Measurements from ENCODE around the gene LAMA3.

Gene LAMA3

DNA sequence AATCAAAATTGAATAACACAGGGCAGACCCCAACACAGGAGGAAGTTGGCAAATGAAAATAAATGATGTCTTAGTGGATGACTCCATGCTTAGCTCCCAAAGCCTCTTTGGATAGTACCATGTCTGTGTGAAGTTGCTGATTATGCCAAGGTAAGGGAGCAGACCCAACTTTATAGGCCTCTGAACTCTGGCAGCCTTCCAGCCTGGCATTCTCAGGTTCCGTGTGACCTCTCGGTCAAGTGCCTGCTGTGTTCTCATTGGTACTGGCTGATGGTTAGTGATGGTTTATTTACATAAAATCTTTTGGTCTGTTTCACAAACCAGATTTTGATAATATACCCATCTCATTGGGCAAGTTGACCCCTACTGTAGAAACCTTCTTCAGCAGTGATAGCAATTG lies 213.1 kb downstream of the LAMA3 start:
- ChIA-PET POLR2A (no interaction called here), CTCF (interaction anchor here (0.7 to 8.6 kb wide), 2 partner anchors 16 to 66 kb away, joined by 3 to 56 read pairs; no protein-coding TSS in a partner anchor)
- Histone ChIP-seq H3K9me3 (ENCODE audit: control insufficient read depth, insufficient read depth, low read depth, low read length) (no peaks in the 10 kb centered on the region), H3K4me3 (ENCODE audit: low read depth, low read length) (no peak overlapping the region), H3K4me1 (ENCODE audit: control insufficient read depth, insufficient read depth, low read length) (no peaks in the 10 kb centered on the region), H3K27ac (ENCODE audit: extremely low read depth, low read depth, low read length) (no peak overlapping the region), H3K36me3 (ENCODE audit: control insufficient read depth in 2 of 2, insufficient read depth in 1 of 2, low read length in 2 of 2) (peaks cover 17 to 53% of the 10 kb centered on the region in 2 experiments)
- TF ChIP-seq, protein P1, sequence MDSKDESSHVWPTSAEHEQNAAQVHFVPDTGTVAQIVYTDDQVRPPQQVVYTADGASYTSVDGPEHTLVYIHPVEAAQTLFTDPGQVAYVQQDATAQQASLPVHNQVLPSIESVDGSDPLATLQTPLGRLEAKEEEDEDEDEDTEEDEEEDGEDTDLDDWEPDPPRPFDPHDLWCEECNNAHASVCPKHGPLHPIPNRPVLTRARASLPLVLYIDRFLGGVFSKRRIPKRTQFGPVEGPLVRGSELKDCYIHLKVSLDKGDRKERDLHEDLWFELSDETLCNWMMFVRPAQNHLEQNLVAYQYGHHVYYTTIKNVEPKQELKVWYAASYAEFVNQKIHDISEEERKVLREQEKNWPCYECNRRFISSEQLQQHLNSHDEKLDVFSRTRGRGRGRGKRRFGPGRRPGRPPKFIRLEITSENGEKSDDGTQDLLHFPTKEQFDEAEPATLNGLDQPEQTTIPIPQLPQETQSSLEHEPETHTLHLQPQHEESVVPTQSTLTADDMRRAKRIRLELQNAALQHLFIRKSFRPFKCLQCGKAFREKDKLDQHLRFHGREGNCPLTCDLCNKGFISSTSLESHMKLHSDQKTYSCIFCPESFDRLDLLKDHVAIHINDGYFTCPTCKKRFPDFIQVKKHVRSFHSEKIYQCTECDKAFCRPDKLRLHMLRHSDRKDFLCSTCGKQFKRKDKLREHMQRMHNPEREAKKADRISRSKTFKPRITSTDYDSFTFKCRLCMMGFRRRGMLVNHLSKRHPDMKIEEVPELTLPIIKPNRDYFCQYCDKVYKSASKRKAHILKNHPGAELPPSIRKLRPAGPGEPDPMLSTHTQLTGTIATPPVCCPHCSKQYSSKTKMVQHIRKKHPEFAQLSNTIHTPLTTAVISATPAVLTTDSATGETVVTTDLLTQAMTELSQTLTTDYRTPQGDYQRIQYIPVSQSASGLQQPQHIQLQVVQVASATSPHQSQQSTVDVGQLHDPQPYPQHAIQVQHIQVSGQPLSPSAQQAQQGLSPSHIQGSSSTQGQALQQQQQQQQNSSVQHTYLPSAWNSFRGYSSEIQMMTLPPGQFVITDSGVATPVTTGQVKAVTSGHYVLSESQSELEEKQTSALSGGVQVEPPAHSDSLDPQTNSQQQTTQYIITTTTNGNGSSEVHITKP (tag by site-specific recombination; IDR thresholded peaks at IDR 0.05) = peak; percentile 46; the same call in 1 of the 2 replicates
- no peak for TF ChIP-seq ZNF837 (tag by site-specific recombination; IDR thresholded peaks at IDR 0.05)

DNA sequence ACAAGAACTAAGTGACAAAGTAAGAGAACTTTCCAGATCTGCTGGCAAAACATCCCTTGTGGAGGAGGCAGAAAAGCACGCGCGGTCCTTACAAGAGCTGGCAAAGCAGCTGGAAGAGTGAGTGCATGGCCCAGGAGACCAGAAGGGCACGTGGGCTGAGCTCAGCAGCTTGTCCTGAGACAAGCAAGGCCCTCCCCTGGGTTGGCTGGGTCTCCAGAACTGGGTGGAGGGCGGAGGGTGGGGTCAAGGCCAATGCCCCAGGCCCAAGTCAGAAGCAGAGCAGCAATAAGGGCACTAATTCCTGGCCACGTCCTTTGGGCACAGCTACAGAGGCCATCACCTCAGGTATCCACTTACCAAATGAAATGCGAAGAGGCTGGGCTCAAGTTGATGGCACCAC lies 214.7 kb downstream of the LAMA3 start:
- CTCF ChIA-PET = interaction anchor here (0.7 to 8.6 kb wide), 3 partner anchors 15 to 304 kb away, joined by 3 to 56 read pairs (median 3); no protein-coding TSS in a partner anchor
- POLR2A ChIA-PET = no interaction called here
- no peak overlapping the region for H3K27ac ChIP-seq (ENCODE audit: extremely low read depth, low read depth, low read length)
- H3K4me3 ChIP-seq (ENCODE audit: low read depth, low read length) = no peak overlapping the region
- peaks cover 17 to 58% of the 10 kb centered on the region in 2 experiments for H3K36me3 ChIP-seq (ENCODE audit: control insufficient read depth in 2 of 2, insufficient read depth in 1 of 2, low read length in 2 of 2)
- no peaks in the 10 kb centered on the region for H3K9me3 ChIP-seq (ENCODE audit: control insufficient read depth, insufficient read depth, low read depth, low read length)
- H3K4me1 ChIP-seq (ENCODE audit: control insufficient read depth, insufficient read depth, low read length) = no peaks in the 10 kb centered on the region
- TF ChIP-seq KLF1 (tag by site-specific recombination; IDR thresholded peaks at IDR 0.05) (no peak), ZNF266 (tag by site-specific recombination; IDR thresholded peaks at IDR 0.05; ENCODE audit: low read depth) (no peak), ZFP69B (tag by site-specific recombination; IDR thresholded peaks at IDR 0.05) (no peak), ZFP41 (tag by site-specific recombination; IDR thresholded peaks at IDR 0.05; ENCODE audit: borderline replicate concordance) (no peak), TRIM28 (IDR thresholded peaks at IDR 0.05; ENCODE audit: borderline replicate concordance, low read length) (no peak), ZNF629 (tag by site-specific recombination; IDR thresholded peaks at IDR 0.05) (no peak), ZNF670 (tag by site-specific recombination; IDR thresholded peaks at IDR 0.05; ENCODE audit: low read depth) (no peak), ZNF274 (IDR thresholded peaks at IDR 0.05; ENCODE audit: low read length) (no peak), ZNF274 (tag by site-specific recombination; IDR thresholded peaks at IDR 0.05; ENCODE audit: borderline replicate concordance) (no peak), KLF10 (tag by site-specific recombination; IDR thresholded peaks at IDR 0.05) (no peak), ZNF561 (tag by site-specific recombination; IDR thresholded peaks at IDR 0.05; ENCODE audit: borderline replicate concordance) (no peak), SALL2 (tag by site-specific recombination; IDR thresholded peaks at IDR 0.05; ENCODE audit: borderline replicate concordance) (no peak)
- TF ChIP-seq, protein P2, sequence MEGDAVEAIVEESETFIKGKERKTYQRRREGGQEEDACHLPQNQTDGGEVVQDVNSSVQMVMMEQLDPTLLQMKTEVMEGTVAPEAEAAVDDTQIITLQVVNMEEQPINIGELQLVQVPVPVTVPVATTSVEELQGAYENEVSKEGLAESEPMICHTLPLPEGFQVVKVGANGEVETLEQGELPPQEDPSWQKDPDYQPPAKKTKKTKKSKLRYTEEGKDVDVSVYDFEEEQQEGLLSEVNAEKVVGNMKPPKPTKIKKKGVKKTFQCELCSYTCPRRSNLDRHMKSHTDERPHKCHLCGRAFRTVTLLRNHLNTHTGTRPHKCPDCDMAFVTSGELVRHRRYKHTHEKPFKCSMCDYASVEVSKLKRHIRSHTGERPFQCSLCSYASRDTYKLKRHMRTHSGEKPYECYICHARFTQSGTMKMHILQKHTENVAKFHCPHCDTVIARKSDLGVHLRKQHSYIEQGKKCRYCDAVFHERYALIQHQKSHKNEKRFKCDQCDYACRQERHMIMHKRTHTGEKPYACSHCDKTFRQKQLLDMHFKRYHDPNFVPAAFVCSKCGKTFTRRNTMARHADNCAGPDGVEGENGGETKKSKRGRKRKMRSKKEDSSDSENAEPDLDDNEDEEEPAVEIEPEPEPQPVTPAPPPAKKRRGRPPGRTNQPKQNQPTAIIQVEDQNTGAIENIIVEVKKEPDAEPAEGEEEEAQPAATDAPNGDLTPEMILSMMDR (tag by site-specific recombination; IDR thresholded peaks at IDR 0.05) = no peak
- TF ChIP-seq, protein P3, sequence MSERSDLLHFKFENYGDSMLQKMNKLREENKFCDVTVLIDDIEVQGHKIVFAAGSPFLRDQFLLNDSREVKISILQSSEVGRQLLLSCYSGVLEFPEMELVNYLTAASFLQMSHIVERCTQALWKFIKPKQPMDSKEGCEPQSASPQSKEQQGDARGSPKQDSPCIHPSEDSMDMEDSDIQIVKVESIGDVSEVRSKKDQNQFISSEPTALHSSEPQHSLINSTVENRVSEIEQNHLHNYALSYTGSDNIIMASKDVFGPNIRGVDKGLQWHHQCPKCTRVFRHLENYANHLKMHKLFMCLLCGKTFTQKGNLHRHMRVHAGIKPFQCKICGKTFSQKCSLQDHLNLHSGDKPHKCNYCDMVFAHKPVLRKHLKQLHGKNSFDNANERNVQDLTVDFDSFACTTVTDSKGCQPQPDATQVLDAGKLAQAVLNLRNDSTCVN (tag by site-specific recombination; optimal IDR thresholded peaks at IDR 0.05) = no peak
- TF ChIP-seq, protein P4, sequence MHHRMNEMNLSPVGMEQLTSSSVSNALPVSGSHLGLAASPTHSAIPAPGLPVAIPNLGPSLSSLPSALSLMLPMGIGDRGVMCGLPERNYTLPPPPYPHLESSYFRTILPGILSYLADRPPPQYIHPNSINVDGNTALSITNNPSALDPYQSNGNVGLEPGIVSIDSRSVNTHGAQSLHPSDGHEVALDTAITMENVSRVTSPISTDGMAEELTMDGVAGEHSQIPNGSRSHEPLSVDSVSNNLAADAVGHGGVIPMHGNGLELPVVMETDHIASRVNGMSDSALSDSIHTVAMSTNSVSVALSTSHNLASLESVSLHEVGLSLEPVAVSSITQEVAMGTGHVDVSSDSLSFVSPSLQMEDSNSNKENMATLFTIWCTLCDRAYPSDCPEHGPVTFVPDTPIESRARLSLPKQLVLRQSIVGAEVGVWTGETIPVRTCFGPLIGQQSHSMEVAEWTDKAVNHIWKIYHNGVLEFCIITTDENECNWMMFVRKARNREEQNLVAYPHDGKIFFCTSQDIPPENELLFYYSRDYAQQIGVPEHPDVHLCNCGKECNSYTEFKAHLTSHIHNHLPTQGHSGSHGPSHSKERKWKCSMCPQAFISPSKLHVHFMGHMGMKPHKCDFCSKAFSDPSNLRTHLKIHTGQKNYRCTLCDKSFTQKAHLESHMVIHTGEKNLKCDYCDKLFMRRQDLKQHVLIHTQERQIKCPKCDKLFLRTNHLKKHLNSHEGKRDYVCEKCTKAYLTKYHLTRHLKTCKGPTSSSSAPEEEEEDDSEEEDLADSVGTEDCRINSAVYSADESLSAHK (tag by site-specific recombination; IDR thresholded peaks at IDR 0.05) = no peak
